HepG2 (cell line): Measurements from ENCODE around the gene DUS2. TPM values are rescaled to one million over a fixed set of nuclear protein-coding genes. Genes with fewer than 3 reads are reported as not detected.

Source experiments
- ELF4 ChIP-seq: sonication (generic); formaldehyde crosslinking; IDR thresholded peaks from 2 replicates; pipeline ENCODE4 v1.5.0; 2020; ENCODE audit warnings: missing genetic modification reagents, mild to moderate bottlenecking, moderate library complexity, borderline replicate concordance
- HIVEP1 ChIP-seq: sonication (generic); formaldehyde crosslinking; IDR thresholded peaks from 2 replicates; pipeline ENCODE4 v1.4.0; 2020; ENCODE audit warnings: mild to moderate bottlenecking, missing genetic modification reagents
- KDM6A ChIP-seq: IDR thresholded peaks from 2 replicates; pipeline ENCODE4 v1.6.1; 2016; ENCODE audit warnings: low read depth
- MED1 ChIP-seq: sonication (generic); formaldehyde crosslinking; IDR thresholded peaks from 2 replicates; pipeline ENCODE4 v1.4.0; 2020; ENCODE audit warnings: missing genetic modification reagents
- MLX ChIP-seq: IDR thresholded peaks from 2 replicates; pipeline ENCODE4 v1.6.1; 2016
- NR2C2 ChIP-seq: sonication (generic); formaldehyde crosslinking; IDR thresholded peaks from 2 replicates; pipeline ENCODE4 v1.4.0; 2020; ENCODE audit warnings: missing genetic modification reagents, mild to moderate bottlenecking, moderate library complexity, borderline replicate concordance
- RXRB ChIP-seq: IDR thresholded peaks from 2 replicates; pipeline ENCODE4 v1.6.1; 2016; ENCODE audit warnings: borderline replicate concordance, missing genetic modification reagents, missing compliant biosample characterization
- SALL1 ChIP-seq: sonication (generic); formaldehyde crosslinking; IDR thresholded peaks from 2 replicates; pipeline ENCODE4 v1.8.0; 2022; ENCODE audit warnings: mild to moderate bottlenecking, missing genetic modification reagents
- TBX3 ChIP-seq: fragments of 450-650 bp; IDR thresholded peaks from 2 replicates; pipeline ENCODE4 v1.6.1; 2017; ENCODE audit warnings: antibody characterized with exemption, mild to moderate bottlenecking, inconsistent platforms, borderline replicate concordance
- TMF1 ChIP-seq: sonication (generic); formaldehyde crosslinking; IDR thresholded peaks from 2 replicates; pipeline ENCODE4 v1.8.1; 2022; ENCODE audit warnings: low read depth, missing genetic modification reagents
- ZBTB38 ChIP-seq: sonication (generic); formaldehyde crosslinking; IDR thresholded peaks from 2 replicates; pipeline ENCODE4 v1.5.1; 2020; ENCODE audit warnings: mild to moderate bottlenecking, missing genetic modification reagents
- ZFYVE20 ChIP-seq: sonication (generic); formaldehyde crosslinking; IDR thresholded peaks from 2 replicates; pipeline ENCODE4 v1.8.0; 2023; ENCODE audit warnings: low read depth, mild to moderate bottlenecking, moderate library complexity, missing genetic modification reagents, borderline replicate concordance
- ZNF263 ChIP-seq: sonication (generic); formaldehyde crosslinking; IDR thresholded peaks from 2 replicates; pipeline ENCODE4 v1.4.0; 2020; ENCODE audit warnings: missing genetic modification reagents
- ZNF530 ChIP-seq: sonication (generic); formaldehyde crosslinking; IDR thresholded peaks from 2 replicates; pipeline ENCODE4 v1.5.0; 2020; ENCODE audit warnings: low read depth, mild to moderate bottlenecking, missing genetic modification reagents
- ZNF570 ChIP-seq: sonication (generic); formaldehyde crosslinking; IDR thresholded peaks from 2 replicates; pipeline ENCODE4 v1.4.0; 2020; ENCODE audit warnings: mild to moderate bottlenecking, missing genetic modification reagents, borderline replicate concordance
- ZNF639 ChIP-seq: conservative IDR thresholded peaks from 2 replicates; pipeline ENCODE4 v1.6.1; 2018; ENCODE audit warnings: missing genetic modification reagents
- ZNF674 ChIP-seq: sonication (generic); formaldehyde crosslinking; IDR thresholded peaks from 2 replicates; pipeline ENCODE4 v1.5.0; 2020; ENCODE audit warnings: low read depth, mild to moderate bottlenecking, missing genetic modification reagents
- ZNF678 ChIP-seq: sonication (generic); formaldehyde crosslinking; IDR thresholded peaks from 2 replicates; pipeline ENCODE4 v1.4.0; 2020; ENCODE audit warnings: mild to moderate bottlenecking, missing genetic modification reagents
- polyA plus RNA-seq, 8 experiments: library from polyadenylated mRNA; depleted of rRNA in 3 of 8; stranded (reverse) in 7 of 8; unstranded in 1 of 8; fragments of >200 nt; fragmentation: Illumina TruSeq in 4 of 8; extraction: Trizol in 4 of 8; gene quantifications; 2 replicates each; pipeline versions ENCODE4 v1.2.1 to v1.2.3, GENCODE V29; 2011 to 2016; ENCODE audit warnings: low read depth in 4 of 8, missing spikeins in 1 of 8, mixed read lengths in 1 of 8; ENCODE audit not compliant: insufficient read depth in 1 of 8
- total RNA-seq, 5 experiments: library from RNA; depleted of rRNA; stranded (reverse); fragments of >200 nt; fragmentation: Illumina TruSeq; extraction: Trizol; gene quantifications; 2 replicates each; pipeline ENCODE4 v1.2.3, GENCODE V29; 2016; ENCODE audit warnings: low read depth in 1 of 5
- TF ChIP-seq, protein P1 (sequence below): IDR thresholded peaks from 2 replicates; pipeline ENCODE4 v1.6.1; 2012; ENCODE audit warnings: low read depth, low read length, improper control_type of control experiment
- TF ChIP-seq, protein P2 (sequence below): sonication (generic); formaldehyde crosslinking; IDR thresholded peaks from 2 replicates; pipeline ENCODE4 v1.5.0; 2020; ENCODE audit warnings: mild to moderate bottlenecking, missing genetic modification reagents, borderline replicate concordance
- TF ChIP-seq, protein P3 (sequence below): sonication (generic); formaldehyde crosslinking; IDR thresholded peaks from 2 replicates; pipeline ENCODE4 v1.8.0; 2022; ENCODE audit warnings: missing genetic modification reagents, mild to moderate bottlenecking, moderate library complexity, borderline replicate concordance

Gene DUS2
- total and polyA plus RNA-seq, 2 of the 13 experiments (the other 11 are each of a cell fraction or from before 2014, with no cell fraction given) = 17.8 to 25.1 TPM

GRCh38 chr16:68079626-68080344, 56.7 kb downstream of the DUS2 start (continued):
- TF ChIP-seq, protein P1, sequence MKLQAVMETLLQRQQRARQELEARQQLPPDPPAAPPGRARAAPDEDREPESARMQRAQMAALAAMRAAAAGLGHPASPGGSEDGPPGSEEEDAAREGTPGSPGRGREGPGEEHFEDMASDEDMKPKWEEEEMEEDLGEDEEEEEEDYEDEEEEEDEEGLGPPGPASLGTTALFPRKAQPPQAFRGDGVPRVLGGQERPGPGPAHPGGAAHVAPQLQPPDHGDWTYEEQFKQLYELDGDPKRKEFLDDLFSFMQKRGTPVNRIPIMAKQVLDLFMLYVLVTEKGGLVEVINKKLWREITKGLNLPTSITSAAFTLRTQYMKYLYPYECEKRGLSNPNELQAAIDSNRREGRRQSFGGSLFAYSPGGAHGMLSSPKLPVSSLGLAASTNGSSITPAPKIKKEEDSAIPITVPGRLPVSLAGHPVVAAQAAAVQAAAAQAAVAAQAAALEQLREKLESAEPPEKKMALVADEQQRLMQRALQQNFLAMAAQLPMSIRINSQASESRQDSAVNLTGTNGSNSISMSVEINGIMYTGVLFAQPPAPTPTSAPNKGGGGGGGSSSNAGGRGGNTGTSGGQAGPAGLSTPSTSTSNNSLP = no peak
- no peak for TF ChIP-seq ZNF570 (CRISPR knock-in tag)
- TF ChIP-seq ELF4 (CRISPR knock-in tag) = peak; percentile 90; the same call in 1 of the 2 replicates
- TF ChIP-seq TBX3 = peak; percentile 56; the same call in 1 of the 2 replicates
- TF ChIP-seq NR2C2 (CRISPR knock-in tag) = peak; percentile 78; the same call in 1 of the 2 replicates
- TF ChIP-seq TMF1 (CRISPR knock-in tag) = peak; percentile 79; the same call in 1 of the 2 replicates
- TF ChIP-seq ZNF678 = 0 out of 2 replicates have a peak, but pooled peaks have one; percentile 43
- TF ChIP-seq SALL1 (CRISPR knock-in tag) = peak; percentile 96
- TF ChIP-seq ZBTB38 (CRISPR knock-in tag) = peak; percentile 52; the same call in 1 of the 2 replicates
- peak; percentile 99 for TF ChIP-seq KDM6A (CRISPR knock-in tag)
- TF ChIP-seq, protein P2, sequence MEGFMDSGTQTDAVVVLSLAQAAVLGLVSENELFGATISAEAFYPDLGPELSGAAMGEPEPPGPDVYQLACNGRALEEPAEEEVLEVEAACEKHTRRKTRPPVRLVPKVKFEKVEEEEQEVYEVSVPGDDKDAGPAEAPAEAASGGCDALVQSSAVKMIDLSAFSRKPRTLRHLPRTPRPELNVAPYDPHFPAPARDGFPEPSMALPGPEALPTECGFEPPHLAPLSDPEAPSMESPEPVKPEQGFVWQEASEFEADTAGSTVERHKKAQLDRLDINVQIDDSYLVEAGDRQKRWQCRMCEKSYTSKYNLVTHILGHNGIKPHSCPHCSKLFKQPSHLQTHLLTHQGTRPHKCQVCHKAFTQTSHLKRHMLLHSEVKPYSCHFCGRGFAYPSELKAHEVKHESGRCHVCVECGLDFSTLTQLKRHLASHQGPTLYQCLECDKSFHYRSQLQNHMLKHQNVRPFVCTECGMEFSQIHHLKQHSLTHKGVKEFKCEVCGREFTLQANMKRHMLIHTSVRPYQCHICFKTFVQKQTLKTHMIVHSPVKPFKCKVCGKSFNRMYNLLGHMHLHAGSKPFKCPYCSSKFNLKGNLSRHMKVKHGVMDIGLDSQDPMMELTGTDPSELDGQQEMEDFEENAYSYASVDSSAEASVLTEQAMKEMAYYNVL (CRISPR knock-in tag) = peak; percentile 95
- TF ChIP-seq ZNF674 (CRISPR knock-in tag) = no peak; the same call in 1 of the 2 replicates
- peak; percentile 99 for TF ChIP-seq MED1 (CRISPR knock-in tag)
- TF ChIP-seq MLX = peak; percentile 82
- peak; percentile 76; the same call in 1 of the 2 replicates for TF ChIP-seq ZNF639 (CRISPR knock-in tag)
- no peak for TF ChIP-seq ZNF530
- no peak for TF ChIP-seq ZFYVE20 (CRISPR knock-in tag)
- peak; percentile 95 for TF ChIP-seq RXRB
- TF ChIP-seq, protein P3, sequence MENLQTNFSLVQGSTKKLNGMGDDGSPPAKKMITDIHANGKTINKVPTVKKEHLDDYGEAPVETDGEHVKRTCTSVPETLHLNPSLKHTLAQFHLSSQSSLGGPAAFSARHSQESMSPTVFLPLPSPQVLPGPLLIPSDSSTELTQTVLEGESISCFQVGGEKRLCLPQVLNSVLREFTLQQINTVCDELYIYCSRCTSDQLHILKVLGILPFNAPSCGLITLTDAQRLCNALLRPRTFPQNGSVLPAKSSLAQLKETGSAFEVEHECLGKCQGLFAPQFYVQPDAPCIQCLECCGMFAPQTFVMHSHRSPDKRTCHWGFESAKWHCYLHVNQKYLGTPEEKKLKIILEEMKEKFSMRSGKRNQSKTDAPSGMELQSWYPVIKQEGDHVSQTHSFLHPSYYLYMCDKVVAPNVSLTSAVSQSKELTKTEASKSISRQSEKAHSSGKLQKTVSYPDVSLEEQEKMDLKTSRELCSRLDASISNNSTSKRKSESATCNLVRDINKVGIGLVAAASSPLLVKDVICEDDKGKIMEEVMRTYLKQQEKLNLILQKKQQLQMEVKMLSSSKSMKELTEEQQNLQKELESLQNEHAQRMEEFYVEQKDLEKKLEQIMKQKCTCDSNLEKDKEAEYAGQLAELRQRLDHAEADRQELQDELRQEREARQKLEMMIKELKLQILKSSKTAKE (CRISPR knock-in tag) = peak; percentile 93
- TF ChIP-seq ZNF263 (CRISPR knock-in tag) = peak; percentile 97
- peak; percentile 96 for TF ChIP-seq HIVEP1 (CRISPR knock-in tag)
